Body of pancreas (tissue), 4 donors: ENCODE data around the gene CSAD.

Experiments used
- CTCF ChIP-seq, 7 experiments: fragments of 450-650 bp in 4 of 7; fragments of 200-600 bp in 3 of 7; sonication (generic) in 3 of 7; IDR thresholded peaks; one replicate each; pipeline ENCODE4 v1.5.1; 2016 to 2019; ENCODE audit warnings: antibody characterized with exemption in 7 of 7
- POLR2A ChIP-seq, 3 donors: fragments of 450-650 bp; IDR thresholded peaks; one replicate each; pipeline ENCODE4 v1.6.1; 2016; ENCODE audit warnings: antibody characterized with exemption in 3 of 3, mild to moderate bottlenecking in 2 of 3

DNA sequence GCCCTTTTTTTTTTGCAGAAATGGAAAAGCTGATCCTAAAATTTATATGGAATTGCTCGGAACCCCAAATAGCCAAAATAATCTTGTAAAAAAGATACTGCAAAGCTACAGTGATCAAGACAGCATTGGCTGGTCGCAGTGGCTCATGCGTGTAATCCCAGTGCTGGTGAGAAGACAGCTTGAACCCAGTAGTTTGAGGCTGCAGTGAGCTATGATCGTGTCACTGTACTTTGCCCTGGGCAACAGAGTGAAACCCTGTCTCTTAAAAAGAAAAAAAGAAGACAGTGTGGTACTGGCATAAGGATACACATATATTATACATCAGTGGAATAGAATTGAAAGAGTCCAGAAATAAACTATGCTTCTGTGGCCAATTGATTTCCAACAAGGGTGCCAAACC is 20.9 kb upstream of the CSAD start:
- TF ChIP-seq CTCF (IDR thresholded peaks at IDR 0.05): no peak
- no peak for TF ChIP-seq POLR2A (IDR thresholded peaks at IDR 0.05)
